ENCODE data around the gene SKA2.

GRCh38 chr17:59139939-59140338 is 15.0 kb downstream of the SKA2 start:
- TF ChIP-seq CTCF (IDR thresholded peaks at IDR 0.05), result no peak
- no peak for TF ChIP-seq POLR2A (IDR thresholded peaks at IDR 0.05)
